Lung (tissue), 12 donors: ENCODE measurements around the gene HEATR9. TPM values are rescaled to one million over a fixed set of nuclear protein-coding genes. Genes with fewer than 3 reads are reported as not detected.

ENCODE experiments used
- ATAC-seq: fragments of 200-7000 bp; cut with Tn5 transposase; one replicate; pipeline ENCODE4 v1.9.1; 2020; ENCODE audit warnings: moderate number of reproducible peaks; ENCODE audit not compliant: insufficient read depth, low FRiP score
- DNase-seq, 3 donors: peaks; one replicate each; pipeline ENCODE4 v3.0.0-alpha.2; 2013 to 2017
- H3K27ac ChIP-seq, 2 donors: one replicate each; pipeline ENCODE4 v1.5.1; 2013; ENCODE audit warnings: mild to moderate bottlenecking in 2 of 2, moderate library complexity in 2 of 2, control low read depth in 1 of 2, inconsistent platforms in 1 of 2, low read depth in 1 of 2, low read length in 1 of 2
- H3K27me3 ChIP-seq, 3 donors: one replicate each; pipeline ENCODE4 v1.5.1; 2013; ENCODE audit warnings: low read length in 2 of 3; ENCODE audit not compliant: control insufficient read depth in 3 of 3, insufficient read depth in 3 of 3
- H3K36me3 ChIP-seq, 4 donors: one replicate each; pipeline ENCODE4 v1.5.1; 2013; ENCODE audit warnings: low read length in 4 of 4, mild to moderate bottlenecking in 1 of 4, moderate library complexity in 1 of 4; ENCODE audit not compliant: control insufficient read depth in 4 of 4, insufficient read depth in 4 of 4
- H3K4me1 ChIP-seq, 5 donors: one replicate each; pipeline ENCODE4 v1.5.1; 2013; ENCODE audit warnings: low read length in 5 of 5, mild to moderate bottlenecking in 2 of 5, moderate library complexity in 1 of 5; ENCODE audit not compliant: control insufficient read depth in 5 of 5, insufficient read depth in 5 of 5
- H3K4me3 ChIP-seq: one replicate; pipeline ENCODE4 v1.5.1; 2013; ENCODE audit warnings: mild to moderate bottlenecking, control low read depth, moderate library complexity
- H3K9ac ChIP-seq, 2 donors: one replicate each; pipeline ENCODE4 v1.5.1; 2013; ENCODE audit warnings: low read length in 2 of 2, control low read depth in 1 of 2; ENCODE audit not compliant: insufficient read depth in 1 of 2
- H3K9me3 ChIP-seq, 4 donors: one replicate each; pipeline ENCODE4 v1.5.1; 2013; ENCODE audit warnings: low read length in 3 of 4, mild to moderate bottlenecking in 1 of 4, moderate library complexity in 1 of 4; ENCODE audit not compliant: control insufficient read depth in 4 of 4, insufficient read depth in 3 of 4
- WGBS, 2 donors: extraction: QIAGEN DNeasy Blood & Tissue Kit; methylation state at CpG; one replicate each; pipeline ENCODE4 v1.1.7; 2013; 5-methylcytosine and 5-hydroxymethylcytosine counted together
- polyA plus RNA-seq, 2 donors: library from polyadenylated mRNA; stranded (reverse); fragments of 200-250 nt; gene quantifications; one replicate each; pipeline ENCODE4 v1.2.1, GENCODE V29; 2013
- total RNA-seq, 2 donors: library from RNA; depleted of rRNA in 1 of 2; stranded (reverse); fragments of >200 nt in 1 of 2; gene quantifications; one replicate each; pipeline ENCODE4 v1.2.1, GENCODE V29; 2014 to 2021
- TF ChIP-seq, protein P1 (sequence below): IDR thresholded peaks from 2 replicates; pipeline ENCODE4 v1.5.1; 2012; ENCODE audit warnings: mild to moderate bottlenecking; ENCODE audit errors: control extremely low read depth, extremely low read depth
- donor health status: control.
- donor health status: control.
- donor health status: Bipolar disorder and iron deficiency.
- donor health status: healthy.
- donor health status: DM: yes; HTN: yes; CAD: no.

Gene HEATR9
- total and polyA plus RNA-seq, 4 donors = 0.05 to 0.17 TPM; not detected in 2

DNA sequence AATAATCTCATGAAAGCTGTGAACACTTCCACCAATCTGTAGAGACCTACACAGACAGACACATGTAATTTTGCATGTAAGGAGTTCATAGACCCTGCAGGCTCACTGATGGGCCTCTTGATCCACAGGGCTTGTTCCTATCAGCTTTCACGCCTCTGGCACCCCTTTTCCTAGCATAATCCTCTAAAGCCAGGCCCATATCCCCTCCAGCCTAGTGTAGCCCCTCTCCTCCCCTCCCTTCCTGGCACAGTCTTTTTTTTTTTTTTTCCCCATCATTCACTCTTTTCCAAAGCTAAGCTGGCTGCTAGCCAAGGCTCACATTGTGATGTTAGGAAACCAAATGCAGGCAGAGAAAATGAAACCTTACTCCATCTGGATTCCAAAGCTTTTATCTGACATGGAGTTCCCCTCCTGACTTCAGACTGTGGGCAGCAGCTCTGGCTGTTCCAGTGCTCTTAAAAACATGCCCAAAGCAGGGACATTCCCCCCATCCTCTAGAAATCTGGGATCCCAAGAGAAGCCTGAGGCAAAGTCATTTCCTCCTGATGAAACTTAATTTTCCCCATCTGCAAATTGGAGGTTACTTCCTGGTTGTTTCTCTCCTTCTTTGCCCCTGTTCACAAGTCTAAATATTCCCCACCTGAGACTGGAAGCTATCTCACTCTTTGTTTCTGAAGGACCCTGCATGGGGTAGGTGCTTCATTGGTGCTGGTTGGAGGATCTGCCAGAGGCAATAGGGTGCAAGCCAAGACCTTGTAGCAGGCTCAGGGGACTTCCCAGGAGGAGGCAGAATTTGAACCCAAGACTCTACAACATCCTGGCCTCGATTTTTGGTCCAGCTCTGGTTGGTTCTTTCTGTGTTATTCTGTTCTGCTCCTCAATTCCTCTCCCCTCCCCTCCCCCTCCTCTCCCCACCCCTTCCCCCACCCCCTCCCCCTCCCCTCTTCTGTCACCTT is 21.4 kb upstream of the HEATR9 start:
- peak overlapping the region in 1 of 2 donors; percentile 52 for H3K27ac ChIP-seq
- DNase-seq = peak; percentile 85 to 94 (median 94)
- 78 to 89% methylated on average over 2 of the region's 2 CpGs for WGBS, 2 donors

DNA sequence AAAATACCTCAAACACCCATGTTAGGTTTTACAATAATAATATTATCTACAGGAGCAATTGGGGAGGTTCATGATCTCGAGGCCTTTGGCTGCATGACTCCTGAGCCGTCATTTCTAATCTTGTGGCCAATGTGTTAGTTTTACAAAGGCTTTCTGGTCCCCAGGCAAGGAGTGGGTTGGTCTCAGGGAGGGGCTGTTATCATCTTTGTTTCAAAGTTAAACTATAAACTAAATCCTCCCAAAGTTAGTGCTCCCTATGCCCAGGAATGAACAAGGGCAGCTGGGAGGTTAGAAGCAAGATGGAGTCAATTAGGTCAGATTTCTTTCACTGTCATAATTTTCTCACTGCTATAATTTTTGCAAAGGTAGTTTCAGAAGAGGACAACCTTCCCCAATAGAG is 20.6 kb upstream of the HEATR9 start:
- 84 to 89% methylated on average over 2 of the region's 2 CpGs for WGBS, 2 donors
- H3K4me3 ChIP-seq = no peak overlapping the region
- DNase-seq (no peak), ATAC-seq (no peak)
- no peak overlapping the region for H3K9ac ChIP-seq
- H3K27ac ChIP-seq = no peak overlapping the region
- H3K36me3 ChIP-seq = no peaks in the 10 kb centered on the region
- H3K27me3 ChIP-seq = no peaks in the 10 kb centered on the region
- H3K9me3 ChIP-seq = no peaks in the 10 kb centered on the region
- peaks cover 0 to 11% (median 4%) of the 10 kb centered on the region in 5 donors for H3K4me1 ChIP-seq
- TF ChIP-seq, protein P1, sequence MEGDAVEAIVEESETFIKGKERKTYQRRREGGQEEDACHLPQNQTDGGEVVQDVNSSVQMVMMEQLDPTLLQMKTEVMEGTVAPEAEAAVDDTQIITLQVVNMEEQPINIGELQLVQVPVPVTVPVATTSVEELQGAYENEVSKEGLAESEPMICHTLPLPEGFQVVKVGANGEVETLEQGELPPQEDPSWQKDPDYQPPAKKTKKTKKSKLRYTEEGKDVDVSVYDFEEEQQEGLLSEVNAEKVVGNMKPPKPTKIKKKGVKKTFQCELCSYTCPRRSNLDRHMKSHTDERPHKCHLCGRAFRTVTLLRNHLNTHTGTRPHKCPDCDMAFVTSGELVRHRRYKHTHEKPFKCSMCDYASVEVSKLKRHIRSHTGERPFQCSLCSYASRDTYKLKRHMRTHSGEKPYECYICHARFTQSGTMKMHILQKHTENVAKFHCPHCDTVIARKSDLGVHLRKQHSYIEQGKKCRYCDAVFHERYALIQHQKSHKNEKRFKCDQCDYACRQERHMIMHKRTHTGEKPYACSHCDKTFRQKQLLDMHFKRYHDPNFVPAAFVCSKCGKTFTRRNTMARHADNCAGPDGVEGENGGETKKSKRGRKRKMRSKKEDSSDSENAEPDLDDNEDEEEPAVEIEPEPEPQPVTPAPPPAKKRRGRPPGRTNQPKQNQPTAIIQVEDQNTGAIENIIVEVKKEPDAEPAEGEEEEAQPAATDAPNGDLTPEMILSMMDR = no peak

More for the DNA sequence above, 21.4 kb upstream of the HEATR9 start:
- Histone ChIP-seq H3K27me3 (no peaks in the 10 kb centered on the region), H3K9ac (no peak overlapping the region), H3K36me3 (no peaks in the 10 kb centered on the region), H3K4me1 (peaks cover 0 to 11% (median 4%) of the 10 kb centered on the region in 5 donors), H3K9me3 (no peaks in the 10 kb centered on the region), H3K4me3 (no peak overlapping the region)
- ATAC-seq = no peak
- TF ChIP-seq, protein P1 = no peak

DNA sequence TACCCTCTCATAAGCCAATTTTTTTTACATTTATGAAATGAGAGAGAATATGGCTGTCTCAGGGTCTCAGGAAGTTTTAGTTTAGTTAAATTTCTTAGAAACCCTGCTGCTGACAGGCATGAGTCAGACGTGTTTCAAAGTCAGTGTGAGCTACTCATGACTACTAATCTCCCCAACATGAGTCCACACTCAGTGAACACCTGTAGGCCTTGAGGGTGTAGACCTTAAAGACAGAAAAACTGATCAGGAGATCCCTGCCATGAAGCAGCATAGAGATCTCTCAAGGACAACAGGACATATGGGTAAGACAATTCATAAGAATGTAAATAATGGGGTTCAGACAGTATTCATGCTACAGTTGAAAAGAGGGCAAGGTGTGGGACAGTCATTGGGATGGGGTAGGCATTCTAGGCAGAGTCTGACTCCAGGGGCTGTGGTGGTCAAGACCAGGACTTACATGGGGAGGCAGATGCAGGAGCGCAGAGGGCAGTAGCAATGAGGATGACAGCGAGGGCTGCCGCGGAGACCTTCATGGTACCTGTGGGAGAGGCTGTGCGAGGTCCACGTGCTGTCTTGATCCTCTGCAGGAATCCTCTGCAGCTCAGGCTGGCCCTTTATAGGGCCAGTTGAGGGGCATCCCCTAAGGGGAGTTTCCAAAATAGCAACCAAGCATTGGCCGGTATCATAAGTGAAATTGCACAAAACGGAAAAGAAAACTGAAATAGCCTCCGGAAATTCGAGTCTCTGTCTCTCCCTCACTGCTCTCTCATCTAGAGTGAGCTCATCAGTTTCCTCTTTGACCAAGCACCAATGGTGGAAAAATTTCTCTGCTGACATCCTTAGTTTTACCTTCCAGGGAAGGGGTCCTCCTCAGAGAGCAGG is 11.3 kb upstream of the HEATR9 start, which contains the start of gene CCL5:
TSS of gene CCL5 (minus strand) at position 588 of the 882 bp plus-strand sequence.
- Histone ChIP-seq H3K9ac (no peak within 1 kb of the TSS), H3K27ac (no peak within 1 kb of the TSS), H3K4me1 (peaks cover 0 to 3% (median 0%) of the 10 kb centered on the region in 5 donors), H3K4me3 (no peak within 1 kb of the TSS), H3K9me3 (no peaks in the 10 kb centered on the region), H3K36me3 (no peaks in the 10 kb centered on the region), H3K27me3 (no peaks in the 10 kb centered on the region)
- TF ChIP-seq, protein P1 = no peak
- DNase-seq = no peak
- WGBS, 2 donors = 68 to 71% methylated on average over 11 of the region's 11 CpGs
- ATAC-seq = no peak
